ENCODE measurements around the gene PIWIL4.

Gene PIWIL4

DNA sequence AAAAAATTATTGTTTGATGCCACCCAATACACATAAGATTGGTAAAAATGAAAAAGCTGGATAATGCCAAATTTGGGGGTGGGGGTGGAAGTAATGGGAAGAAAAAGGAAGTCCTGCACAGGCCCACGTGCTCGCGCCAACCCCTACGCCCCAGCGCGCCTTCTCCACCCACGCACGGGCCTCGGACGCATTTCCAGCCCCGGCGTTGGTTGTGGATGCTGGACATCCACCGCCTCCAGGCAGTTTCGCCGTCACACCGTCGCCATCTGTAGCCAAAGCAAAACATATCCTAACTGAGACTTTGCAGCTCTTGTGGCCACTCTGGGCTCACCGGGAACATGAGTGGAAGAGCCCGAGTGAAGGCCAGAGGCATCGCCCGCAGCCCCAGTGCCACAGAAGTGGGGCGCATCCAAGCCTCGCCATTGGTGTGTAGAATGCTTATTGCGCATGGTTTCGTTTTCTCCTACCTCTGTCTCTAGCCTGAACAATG is at the start of gene PIWIL4:
Gene PIWIL4 (plus strand): TSS at position 188 of the 490 bp plus-strand sequence. CDS start 151 bp downstream, at position 339.
- no peak for DNase-seq (ENCODE audit: extremely low read depth in 1 of 2, low read depth in 1 of 2)

GRCh38 chr11:94518300-94518699 is 48.9 kb upstream of the PIWIL4 start:
- no peak for DNase-seq (ENCODE audit: extremely low read depth in 1 of 2, low read depth in 1 of 2)

- no peak for DNase-seq (ENCODE audit: extremely low read depth in 1 of 2, low read depth in 1 of 2)
Observed at GRCh38 chr11:94519478-94520084, 47.6 kb upstream of the PIWIL4 start.

DNA sequence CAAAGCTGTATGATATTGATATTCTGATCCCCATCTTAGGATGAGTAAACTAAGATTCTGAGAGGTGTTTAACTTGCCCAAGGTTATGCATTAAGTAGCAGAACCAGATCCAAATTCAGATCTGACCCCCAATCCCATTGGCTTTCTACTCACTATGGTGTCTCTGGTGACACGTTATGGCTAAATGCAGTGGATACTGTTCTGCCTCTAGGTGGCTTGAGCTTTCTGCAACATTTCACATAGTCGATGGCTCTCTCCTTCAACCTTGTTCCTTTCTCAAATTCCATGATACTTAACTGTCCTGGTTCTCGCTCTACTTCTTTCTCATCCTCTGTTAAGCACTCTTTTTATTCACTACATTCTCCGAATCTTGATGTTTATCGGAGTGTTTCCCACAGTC is 45.5 kb upstream of the PIWIL4 start:
- no peak for DNase-seq (ENCODE audit: extremely low read depth in 1 of 2, low read depth in 1 of 2)

DNA sequence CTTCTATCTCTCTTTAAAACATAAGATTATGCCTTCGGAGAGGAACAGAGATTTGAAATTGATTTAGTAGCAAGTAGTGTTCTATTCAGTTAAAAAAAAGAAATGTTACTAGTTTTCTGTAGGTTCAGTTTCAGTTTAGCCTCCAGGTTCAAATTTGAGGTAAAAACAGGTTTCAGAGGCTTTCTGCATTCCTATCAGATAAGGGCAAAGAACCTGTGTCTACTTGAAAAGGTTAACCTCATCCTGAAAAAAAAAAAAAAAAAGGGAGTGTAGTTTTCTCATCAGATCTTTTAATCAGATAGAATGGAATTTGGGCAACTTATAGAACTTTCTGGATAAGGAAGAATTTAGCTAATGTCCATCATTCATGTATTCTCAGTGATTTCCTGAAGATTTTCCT is 42.8 kb upstream of the PIWIL4 start:
- DNase-seq (ENCODE audit: extremely low read depth in 1 of 2, low read depth in 1 of 2) = no peak

DNA sequence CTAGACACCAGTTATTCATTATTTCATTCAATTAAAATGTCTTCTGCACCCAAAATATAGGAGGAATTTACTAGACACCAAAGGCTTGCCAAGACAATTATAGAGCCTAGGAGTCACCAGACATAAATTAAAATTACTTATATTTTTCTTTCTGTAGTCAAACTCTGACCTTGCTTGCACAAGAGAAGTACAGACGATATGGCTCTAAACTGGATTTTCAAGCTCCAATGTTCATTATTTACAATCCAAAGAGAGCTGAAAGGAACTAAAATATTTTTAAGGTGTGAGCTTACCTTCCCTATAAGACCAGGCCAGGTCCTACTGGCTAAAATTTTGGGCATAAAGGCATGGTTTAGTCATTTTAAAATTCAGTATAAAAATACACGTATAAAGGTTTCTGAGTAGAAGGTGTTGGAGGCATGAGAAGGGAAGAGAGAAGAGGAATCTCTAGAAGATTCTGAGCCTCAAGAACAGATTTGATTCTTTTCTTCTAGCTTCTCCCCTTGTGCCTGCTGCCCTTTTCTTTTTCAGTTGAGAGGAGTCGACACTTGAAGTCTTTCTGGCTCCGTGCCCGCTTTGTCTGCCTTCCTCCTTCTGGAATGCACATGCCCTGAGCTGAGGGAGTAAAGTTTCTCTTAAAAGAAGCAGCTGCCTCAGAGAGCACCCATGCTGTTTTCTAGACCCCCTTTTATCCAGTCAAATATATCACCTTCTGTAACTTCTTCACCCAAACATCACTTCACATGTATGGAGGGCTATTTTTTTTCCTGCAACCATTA is 41.4 kb upstream of the PIWIL4 start:
- DNase-seq (ENCODE audit: extremely low read depth in 1 of 2, low read depth in 1 of 2) = no peak

- DNase-seq (ENCODE audit: extremely low read depth in 1 of 2, low read depth in 1 of 2) = no peak
Observed at GRCh38 chr11:94526645-94527438, 40.3 kb upstream of the PIWIL4 start.

DNA sequence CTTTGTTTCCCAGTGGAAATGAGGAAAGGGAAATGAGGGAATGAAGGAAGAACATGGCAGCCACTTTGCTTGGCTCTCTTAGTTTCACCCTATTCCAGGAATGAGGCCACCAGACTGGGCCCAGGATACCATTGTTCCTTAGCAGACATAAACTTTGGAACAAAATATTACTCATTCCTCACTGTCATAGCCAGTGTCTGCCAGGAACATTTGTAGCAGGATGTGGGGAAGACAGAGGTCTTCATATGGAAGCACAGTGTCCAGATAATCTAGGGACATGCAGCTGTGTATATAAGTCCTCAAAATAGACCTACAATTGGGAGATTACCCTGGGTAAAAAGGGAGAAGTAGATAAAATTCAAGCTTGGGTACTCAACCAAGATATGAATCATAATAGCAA is 38.6 kb upstream of the PIWIL4 start:
- no peak for DNase-seq (ENCODE audit: extremely low read depth in 1 of 2, low read depth in 1 of 2)

DNA sequence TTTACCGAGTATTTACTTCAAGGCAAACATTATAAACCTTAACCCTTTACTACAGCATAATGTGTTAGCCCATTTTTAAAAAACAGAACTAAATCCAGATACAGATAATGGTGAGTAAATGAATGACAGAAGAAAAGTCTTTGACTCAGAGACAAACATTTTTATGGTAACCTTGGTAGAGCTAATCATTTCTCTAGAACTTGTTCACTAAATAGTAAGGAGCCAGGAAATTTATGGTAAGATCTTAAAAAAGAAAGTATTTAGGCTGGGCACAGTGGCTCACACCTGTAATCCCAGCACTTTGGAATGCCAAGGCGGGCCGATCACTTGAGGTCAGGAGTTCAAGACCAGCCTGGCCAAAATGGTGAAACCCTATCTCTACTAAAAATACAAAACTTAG is 35.0 kb upstream of the PIWIL4 start:
- no peak for DNase-seq (ENCODE audit: extremely low read depth in 1 of 2, low read depth in 1 of 2)

- no peak for DNase-seq (ENCODE audit: extremely low read depth in 1 of 2, low read depth in 1 of 2)
Observed at GRCh38 chr11:94533206-94533605, 34.0 kb upstream of the PIWIL4 start.

- DNase-seq (ENCODE audit: extremely low read depth in 1 of 2, low read depth in 1 of 2) = no peak
Observed at GRCh38 chr11:94533696-94534630, 33.2 kb upstream of the PIWIL4 start.

DNA sequence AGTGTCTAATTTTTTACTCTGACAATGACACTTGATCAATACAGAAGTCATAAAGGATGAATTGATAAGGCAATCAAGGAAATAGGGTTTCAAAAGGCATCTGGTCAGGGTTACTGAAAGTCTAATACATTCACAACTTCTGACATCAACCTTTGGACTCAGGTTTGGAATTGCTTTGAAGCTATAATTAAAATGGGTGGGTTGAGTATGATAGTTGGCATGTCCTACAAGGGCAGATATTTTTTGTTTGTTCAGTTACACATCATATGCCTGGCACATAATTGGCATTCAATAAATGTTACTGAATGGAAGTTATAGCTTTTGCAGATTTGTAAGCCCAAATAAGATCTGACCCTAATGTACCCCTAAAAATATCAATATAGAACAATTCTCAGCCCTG is 30.8 kb upstream of the PIWIL4 start:
- no peak for DNase-seq (ENCODE audit: extremely low read depth in 1 of 2, low read depth in 1 of 2)

GRCh38 chr11:94537031-94537600 is 30.1 kb upstream of the PIWIL4 start:
- no peak for DNase-seq (ENCODE audit: extremely low read depth in 1 of 2, low read depth in 1 of 2)

GRCh38 chr11:94539420-94539819 is 27.7 kb upstream of the PIWIL4 start:
- no peak for DNase-seq (ENCODE audit: extremely low read depth in 1 of 2, low read depth in 1 of 2)

DNA sequence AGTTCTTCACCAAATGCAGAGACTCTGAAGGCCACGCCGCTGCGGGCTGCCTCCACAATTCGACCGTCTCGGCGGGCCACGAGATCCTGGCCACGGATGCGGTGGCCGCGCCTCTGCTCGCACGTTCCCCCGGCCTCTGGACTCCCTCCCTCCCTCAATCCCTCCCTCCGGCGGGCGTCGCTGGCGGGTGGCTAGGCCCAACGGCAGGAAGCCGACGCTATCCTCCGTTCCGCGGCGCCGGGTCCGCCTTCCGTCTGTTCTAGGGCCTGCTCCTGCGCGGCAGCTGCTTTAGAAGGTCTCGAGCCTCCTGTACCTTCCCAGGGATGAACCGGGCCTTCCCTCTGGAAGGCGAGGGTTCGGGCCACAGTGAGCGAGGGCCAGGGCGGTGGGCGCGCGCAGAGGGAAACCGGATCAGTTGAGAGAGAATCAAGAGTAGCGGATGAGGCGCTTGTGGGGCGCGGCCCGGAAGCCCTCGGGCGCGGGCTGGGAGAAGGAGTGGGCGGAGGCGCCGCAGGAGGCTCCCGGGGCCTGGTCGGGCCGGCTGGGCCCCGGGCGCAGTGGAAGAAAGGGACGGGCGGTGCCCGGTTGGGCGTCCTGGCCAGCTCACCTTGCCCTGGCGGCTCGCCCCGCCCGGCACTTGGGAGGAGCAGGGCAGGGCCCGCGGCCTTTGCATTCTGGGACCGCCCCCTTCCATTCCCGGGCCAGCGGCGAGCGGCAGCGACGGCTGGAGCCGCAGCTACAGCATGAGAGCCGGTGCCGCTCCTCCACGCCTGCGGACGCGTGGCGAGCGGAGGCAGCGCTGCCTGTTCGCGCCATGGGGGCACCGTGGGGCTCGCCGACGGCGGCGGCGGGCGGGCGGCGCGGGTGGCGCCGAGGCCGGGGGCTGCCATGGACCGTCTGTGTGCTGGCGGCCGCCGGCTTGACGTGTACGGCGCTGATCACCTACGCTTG is 23.2 kb upstream of the PIWIL4 start, which contains the start of gene FUT4:
Gene FUT4 (plus strand): TSS at position 227 of the 951 bp plus-strand sequence. CDS start 213 bp downstream, at position 440.
- peak; percentile 20 to 47 for DNase-seq (ENCODE audit: extremely low read depth in 1 of 2, low read depth in 1 of 2)

DNA sequence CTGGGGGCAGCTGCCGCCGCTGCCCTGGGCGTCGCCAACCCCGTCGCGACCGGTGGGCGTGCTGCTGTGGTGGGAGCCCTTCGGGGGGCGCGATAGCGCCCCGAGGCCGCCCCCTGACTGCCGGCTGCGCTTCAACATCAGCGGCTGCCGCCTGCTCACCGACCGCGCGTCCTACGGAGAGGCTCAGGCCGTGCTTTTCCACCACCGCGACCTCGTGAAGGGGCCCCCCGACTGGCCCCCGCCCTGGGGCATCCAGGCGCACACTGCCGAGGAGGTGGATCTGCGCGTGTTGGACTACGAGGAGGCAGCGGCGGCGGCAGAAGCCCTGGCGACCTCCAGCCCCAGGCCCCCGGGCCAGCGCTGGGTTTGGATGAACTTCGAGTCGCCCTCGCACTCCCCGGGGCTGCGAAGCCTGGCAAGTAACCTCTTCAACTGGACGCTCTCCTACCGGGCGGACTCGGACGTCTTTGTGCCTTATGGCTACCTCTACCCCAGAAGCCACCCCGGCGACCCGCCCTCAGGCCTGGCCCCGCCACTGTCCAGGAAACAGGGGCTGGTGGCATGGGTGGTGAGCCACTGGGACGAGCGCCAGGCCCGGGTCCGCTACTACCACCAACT is 22.4 kb upstream of the PIWIL4 start:
- DNase-seq (ENCODE audit: extremely low read depth in 1 of 2, low read depth in 1 of 2) = no peak

DNA sequence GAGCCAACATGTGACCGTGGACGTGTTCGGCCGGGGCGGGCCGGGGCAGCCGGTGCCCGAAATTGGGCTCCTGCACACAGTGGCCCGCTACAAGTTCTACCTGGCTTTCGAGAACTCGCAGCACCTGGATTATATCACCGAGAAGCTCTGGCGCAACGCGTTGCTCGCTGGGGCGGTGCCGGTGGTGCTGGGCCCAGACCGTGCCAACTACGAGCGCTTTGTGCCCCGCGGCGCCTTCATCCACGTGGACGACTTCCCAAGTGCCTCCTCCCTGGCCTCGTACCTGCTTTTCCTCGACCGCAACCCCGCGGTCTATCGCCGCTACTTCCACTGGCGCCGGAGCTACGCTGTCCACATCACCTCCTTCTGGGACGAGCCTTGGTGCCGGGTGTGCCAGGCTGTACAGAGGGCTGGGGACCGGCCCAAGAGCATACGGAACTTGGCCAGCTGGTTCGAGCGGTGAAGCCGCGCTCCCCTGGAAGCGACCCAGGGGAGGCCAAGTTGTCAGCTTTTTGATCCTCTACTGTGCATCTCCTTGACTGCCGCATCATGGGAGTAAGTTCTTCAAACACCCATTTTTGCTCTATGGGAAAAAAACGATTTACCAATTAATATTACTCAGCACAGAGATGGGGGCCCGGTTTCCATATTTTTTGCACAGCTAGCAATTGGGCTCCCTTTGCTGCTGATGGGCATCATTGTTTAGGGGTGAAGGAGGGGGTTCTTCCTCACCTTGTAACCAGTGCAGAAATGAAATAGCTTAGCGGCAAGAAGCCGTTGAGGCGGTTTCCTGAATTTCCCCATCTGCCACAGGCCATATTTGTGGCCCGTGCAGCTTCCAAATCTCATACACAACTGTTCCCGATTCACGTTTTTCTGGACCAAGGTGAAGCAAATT is 21.7 kb upstream of the PIWIL4 start:
- no peak for DNase-seq (ENCODE audit: extremely low read depth in 1 of 2, low read depth in 1 of 2)

DNA sequence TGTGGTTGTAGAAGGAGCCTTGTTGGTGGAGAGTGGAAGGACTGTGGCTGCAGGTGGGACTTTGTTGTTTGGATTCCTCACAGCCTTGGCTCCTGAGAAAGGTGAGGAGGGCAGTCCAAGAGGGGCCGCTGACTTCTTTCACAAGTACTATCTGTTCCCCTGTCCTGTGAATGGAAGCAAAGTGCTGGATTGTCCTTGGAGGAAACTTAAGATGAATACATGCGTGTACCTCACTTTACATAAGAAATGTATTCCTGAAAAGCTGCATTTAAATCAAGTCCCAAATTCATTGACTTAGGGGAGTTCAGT is 21.1 kb upstream of the PIWIL4 start:
- no peak for DNase-seq (ENCODE audit: extremely low read depth in 1 of 2, low read depth in 1 of 2)

Data from activated CD8-positive, alpha-beta memory T cell treated with anti-CD3 and anti-CD28 coated beads for 1 hour (primary cell).